Loucy (cell line): ENCODE measurements around the gene UBP1.

ENCODE experiments used
- CTCF ChIP-seq: fragments of 200-600 bp; sonication (generic); conservative IDR thresholded peaks from 2 replicates; pipeline ENCODE4 v1.5.1; 2014; ENCODE audit warnings: mild to moderate bottlenecking, antibody characterized with exemption, low read length
- EZH2phosphoT487 ChIP-seq: fragments of 200-600 bp; IDR thresholded peaks from 2 replicates; pipeline ENCODE4 v1.6.1; 2018; ENCODE audit warnings: antibody characterized with exemption, mild to moderate bottlenecking, moderate library complexity, borderline replicate concordance

GRCh38 chr3:33388374-33389100 is 51.7 kb downstream of the UBP1 start:
- no peak for TF ChIP-seq CTCF
- no peak for TF ChIP-seq EZH2phosphoT487
